ENCODE data around the gene GRAMD2B.

DNA sequence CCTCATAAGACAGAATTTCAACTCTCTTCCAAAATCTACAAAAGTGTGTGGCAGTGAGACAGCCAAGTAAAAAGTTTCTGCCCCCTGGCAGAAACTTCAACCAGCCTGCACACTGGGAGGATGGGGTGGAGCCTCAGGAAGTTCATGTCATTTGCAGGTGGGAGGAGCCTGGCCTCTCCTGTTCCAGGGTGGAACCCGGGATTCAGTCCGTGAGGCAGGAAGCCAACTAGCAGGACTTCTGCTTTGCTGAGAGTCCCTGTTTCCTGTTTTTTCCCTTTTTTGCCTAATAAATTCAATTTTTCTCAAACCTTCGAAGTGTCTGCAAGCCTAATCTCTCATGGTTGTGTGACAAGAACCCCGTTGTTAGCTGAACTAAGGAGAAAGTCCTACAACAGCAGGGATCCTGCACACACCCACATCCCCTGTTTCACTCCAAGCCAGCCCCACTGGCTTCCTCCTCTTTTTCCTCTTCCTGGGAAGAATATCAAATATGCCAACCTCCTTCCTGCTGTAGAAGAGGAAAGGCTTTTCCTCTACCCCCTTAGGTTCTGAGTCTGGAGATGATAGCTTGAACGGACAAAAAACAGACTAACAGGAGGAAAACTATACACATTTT lies 102.5 kb downstream of the GRAMD2B start:
- TF ChIP-seq CTCF (IDR thresholded peaks at IDR 0.05) (no peak), POLR2A (IDR thresholded peaks at IDR 0.05) (no peak)

Measured in body of pancreas (tissue), 4 donors.